ENCODE results near the gene PRR14. TPM values are rescaled to one million over a fixed set of nuclear protein-coding genes. Genes with fewer than 3 reads are reported as not detected.
A peak's percentile ranks its signal among the peaks of the same experiment; 100 is the strongest.
"Not testable (repeated sequence)": the region's sequence is repeated elsewhere in the genome, so short reads cannot be mapped to it uniquely, and the experiment has no call there.

Gene PRR14
- total RNA-seq, 4 donors from 2014 or later: 45.5 to 107 (median 65.0) TPM

DNA sequence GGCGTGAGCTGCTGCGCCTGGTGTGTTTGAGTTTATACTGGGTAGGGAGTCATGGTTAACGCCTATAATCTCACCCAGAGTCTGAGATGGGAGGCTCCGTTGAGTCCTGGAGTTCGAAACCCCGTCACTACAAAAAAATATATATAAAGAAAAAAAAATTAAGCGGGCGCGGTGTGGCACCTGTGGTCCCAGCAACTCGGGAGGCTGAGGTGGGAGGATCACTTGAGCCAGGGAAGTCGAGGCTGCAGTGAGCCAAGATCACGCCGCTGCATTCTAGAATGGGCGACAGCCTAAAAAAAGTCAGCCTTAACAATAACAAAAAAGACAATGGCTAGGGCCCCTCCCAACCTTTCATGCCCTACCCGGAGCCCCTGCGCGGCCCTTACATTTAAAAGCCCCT, 17.2 kb upstream of the PRR14 start:
- H3K4me3 ChIP-seq: peak overlapping the region; percentile 54 to 66 (median 62)
- TF ChIP-seq, protein P1, sequence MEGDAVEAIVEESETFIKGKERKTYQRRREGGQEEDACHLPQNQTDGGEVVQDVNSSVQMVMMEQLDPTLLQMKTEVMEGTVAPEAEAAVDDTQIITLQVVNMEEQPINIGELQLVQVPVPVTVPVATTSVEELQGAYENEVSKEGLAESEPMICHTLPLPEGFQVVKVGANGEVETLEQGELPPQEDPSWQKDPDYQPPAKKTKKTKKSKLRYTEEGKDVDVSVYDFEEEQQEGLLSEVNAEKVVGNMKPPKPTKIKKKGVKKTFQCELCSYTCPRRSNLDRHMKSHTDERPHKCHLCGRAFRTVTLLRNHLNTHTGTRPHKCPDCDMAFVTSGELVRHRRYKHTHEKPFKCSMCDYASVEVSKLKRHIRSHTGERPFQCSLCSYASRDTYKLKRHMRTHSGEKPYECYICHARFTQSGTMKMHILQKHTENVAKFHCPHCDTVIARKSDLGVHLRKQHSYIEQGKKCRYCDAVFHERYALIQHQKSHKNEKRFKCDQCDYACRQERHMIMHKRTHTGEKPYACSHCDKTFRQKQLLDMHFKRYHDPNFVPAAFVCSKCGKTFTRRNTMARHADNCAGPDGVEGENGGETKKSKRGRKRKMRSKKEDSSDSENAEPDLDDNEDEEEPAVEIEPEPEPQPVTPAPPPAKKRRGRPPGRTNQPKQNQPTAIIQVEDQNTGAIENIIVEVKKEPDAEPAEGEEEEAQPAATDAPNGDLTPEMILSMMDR (IDR thresholded peaks at IDR 0.05): no peak
- no peak for TF ChIP-seq POLR2A (IDR thresholded peaks at IDR 0.05)
- no peaks in the 10 kb centered on the region for H3K9me3 ChIP-seq
- peaks cover 0 to 9% (median 4%) of the 10 kb centered on the region in 4 donors for H3K4me1 ChIP-seq
- peak overlapping the region; percentile 63 to 86 (median 82) for H3K27ac ChIP-seq
- no peaks in the 10 kb centered on the region for H3K27me3 ChIP-seq
- DNase-seq: no peak
- H3K36me3 ChIP-seq: no peaks in the 10 kb centered on the region

DNA sequence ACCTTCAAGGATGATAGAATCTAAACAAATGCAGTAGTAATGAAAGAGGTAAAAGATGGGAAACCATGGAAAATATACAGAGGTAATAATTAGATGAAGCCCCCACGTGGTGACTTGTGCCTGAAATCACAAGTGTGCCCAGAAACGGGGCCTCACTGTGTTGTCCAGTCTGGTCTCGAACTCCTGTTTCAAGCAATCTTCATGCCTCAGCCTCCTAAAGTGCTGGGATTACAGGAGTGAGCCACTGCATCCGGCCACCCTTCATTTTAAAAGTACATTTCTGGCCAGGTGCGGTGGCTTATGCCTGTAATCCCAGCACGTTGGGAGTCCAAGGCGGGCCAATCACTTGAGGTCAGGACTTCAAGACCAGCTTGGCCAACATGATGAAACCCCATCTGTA, 14.2 kb upstream of the PRR14 start:
- H3K4me3 ChIP-seq: no peak overlapping the region
- H3K36me3 ChIP-seq: no peaks in the 10 kb centered on the region
- no peak for DNase-seq
- no peak for TF ChIP-seq POLR2A (IDR thresholded peaks at IDR 0.05)
- TF ChIP-seq, protein P1 (IDR thresholded peaks at IDR 0.05): no peak
- no peak overlapping the region for H3K27ac ChIP-seq
- H3K4me1 ChIP-seq: peaks cover 0 to 9% (median 3%) of the 10 kb centered on the region in 4 donors
- no peaks in the 10 kb centered on the region for H3K27me3 ChIP-seq
- no peaks in the 10 kb centered on the region for H3K9me3 ChIP-seq

- H3K4me3 ChIP-seq, H3K27me3 ChIP-seq, H3K4me1 ChIP-seq, H3K36me3 ChIP-seq, DNase-seq, H3K27ac ChIP-seq, H3K9me3 ChIP-seq: not testable (repeated sequence)
These were observed 13.6 kb upstream of the PRR14 start for GRCh38 chr16:30637139-30637538.

DNA sequence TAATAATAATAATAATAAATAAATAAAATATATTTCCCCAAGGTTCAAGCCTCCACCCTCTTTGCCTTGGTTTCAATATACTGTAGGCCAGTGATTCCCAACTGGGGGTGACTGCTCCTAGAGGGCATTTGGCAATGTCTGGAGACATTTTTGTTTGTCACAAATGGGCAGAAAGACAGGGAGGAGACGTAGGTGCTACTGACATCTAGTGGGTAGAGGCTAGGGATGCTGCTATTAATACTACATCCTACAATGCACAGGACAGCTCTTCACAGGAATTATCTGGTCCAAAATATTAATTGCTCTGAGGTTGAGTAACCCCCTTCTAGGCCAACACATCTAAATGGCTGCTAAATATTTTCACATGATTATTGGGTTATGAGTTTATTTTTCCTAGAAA, 12.8 kb upstream of the PRR14 start:
- no peak for TF ChIP-seq POLR2A (IDR thresholded peaks at IDR 0.05)
- TF ChIP-seq, protein P1 (IDR thresholded peaks at IDR 0.05): peak in 4 of 6 experiments; percentile 34 to 55 (median 46)
- no peak overlapping the region for H3K4me3 ChIP-seq
- peaks cover 0 to 9% (median 3%) of the 10 kb centered on the region in 4 donors for H3K4me1 ChIP-seq
- no peak overlapping the region for H3K27ac ChIP-seq
- no peak for DNase-seq
- H3K9me3 ChIP-seq: no peaks in the 10 kb centered on the region
- no peaks in the 10 kb centered on the region for H3K36me3 ChIP-seq
- no peaks in the 10 kb centered on the region for H3K27me3 ChIP-seq

DNA sequence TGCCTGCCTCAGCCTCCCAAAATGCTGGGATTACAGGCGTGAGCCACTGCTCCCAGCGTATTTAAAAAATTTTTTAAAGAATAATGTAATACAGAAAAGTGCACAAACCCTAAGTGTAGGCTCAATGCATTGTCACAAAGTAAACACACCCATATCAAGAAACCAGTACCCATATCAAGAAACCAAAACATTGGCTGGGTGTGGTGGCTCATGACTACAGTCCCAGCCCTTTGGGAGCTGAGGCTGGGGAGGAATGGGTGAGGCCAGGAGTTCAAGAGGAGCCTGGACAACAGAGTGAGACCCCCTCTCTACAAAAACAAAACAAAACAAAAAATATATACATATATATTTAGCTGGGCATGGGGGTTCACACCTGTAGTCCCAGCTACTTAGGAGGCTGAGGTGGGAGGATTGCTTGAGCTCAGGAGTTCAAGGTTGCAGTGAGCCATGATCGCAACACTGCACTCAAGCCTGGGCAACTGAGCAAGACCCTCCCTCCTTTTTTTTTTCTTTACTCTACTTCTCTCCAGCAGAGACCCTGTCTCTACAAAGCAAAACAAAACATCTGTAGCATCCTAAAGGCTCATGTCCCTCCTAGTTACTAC, 9.3 kb upstream of the PRR14 start:
- no peaks in the 10 kb centered on the region for H3K9me3 ChIP-seq
- no peaks in the 10 kb centered on the region for H3K36me3 ChIP-seq
- DNase-seq: no peak
- no peaks in the 10 kb centered on the region for H3K4me1 ChIP-seq
- no peak overlapping the region for H3K27ac ChIP-seq
- no peak overlapping the region for H3K4me3 ChIP-seq
- no peaks in the 10 kb centered on the region for H3K27me3 ChIP-seq
- no peak for TF ChIP-seq POLR2A (IDR thresholded peaks at IDR 0.05)
- TF ChIP-seq, protein P1 (IDR thresholded peaks at IDR 0.05): no peak

- H3K27ac ChIP-seq: no peak overlapping the region
- no peaks in the 10 kb centered on the region for H3K27me3 ChIP-seq
- peaks cover 0 to 1% (median 0%) of the 10 kb centered on the region in 4 donors for H3K4me1 ChIP-seq
- no peaks in the 10 kb centered on the region for H3K36me3 ChIP-seq
- DNase-seq: no peak
- H3K4me3 ChIP-seq: no peak overlapping the region
- H3K9me3 ChIP-seq: no peaks in the 10 kb centered on the region
- TF ChIP-seq, protein P1 (IDR thresholded peaks at IDR 0.05): no peak
- TF ChIP-seq POLR2A (IDR thresholded peaks at IDR 0.05): no peak
These were observed 6.4 kb upstream of the PRR14 start for GRCh38 chr16:30644334-30644830.

Measured in Peyer's patch (tissue), 4 donors.